BLaER1 (cell line): Measurements from ENCODE around the gene TMED7.

Experiments
- H3K27ac ChIP-seq: shearing (Covaris generic); formaldehyde crosslinking; 2 replicates; pipeline ENCODE4 v1.8.1; 2022
- H3K27me3 ChIP-seq: shearing (Covaris generic); formaldehyde crosslinking; 2 replicates; pipeline ENCODE4 v1.8.1; 2022
- H3K36me3 ChIP-seq: shearing (Covaris generic); formaldehyde crosslinking; 2 replicates; pipeline ENCODE4 v1.8.1; 2022
- H3K4me1 ChIP-seq: shearing (Covaris generic); formaldehyde crosslinking; 2 replicates; pipeline ENCODE4 v1.8.1; 2022
- H3K4me2 ChIP-seq: shearing (Covaris generic); formaldehyde crosslinking; 2 replicates; pipeline ENCODE4 v1.8.1; 2022
- H3K4me3 ChIP-seq: shearing (Covaris generic); formaldehyde crosslinking; 2 replicates; pipeline ENCODE4 v1.8.1; 2022
- H3K9ac ChIP-seq: shearing (Covaris generic); formaldehyde crosslinking; 2 replicates; pipeline ENCODE4 v1.8.1; 2022
- H3K9me3 ChIP-seq: shearing (Covaris generic); formaldehyde crosslinking; 2 replicates; pipeline ENCODE4 v1.8.1; 2022
- H4K20me1 ChIP-seq: shearing (Covaris generic); formaldehyde crosslinking; 2 replicates; pipeline ENCODE4 v1.8.1; 2022
- Cebpa-rat ChIP-seq: shearing (Covaris generic); IDR thresholded peaks from 2 replicates; pipeline ENCODE4 v1.8.1; 2022

TMED7 gene

GRCh38 chr5:115607935-115608334 lies 17.9 kb downstream of the TMED7 start:
- no peak overlapping the region for H3K9ac ChIP-seq
- no peaks in the 10 kb centered on the region for H3K27me3 ChIP-seq
- no peak overlapping the region for H3K27ac ChIP-seq
- peaks cover 6% of the 10 kb centered on the region; the same call in 1 of the 2 replicates for H4K20me1 ChIP-seq
- no peaks in the 10 kb centered on the region for H3K9me3 ChIP-seq
- no peak for TF ChIP-seq Cebpa-rat
- H3K4me1 ChIP-seq = 0 out of 2 replicates have a peak, but pooled peaks cover under 1% of the 10 kb centered on the region
- no peak overlapping the region for H3K4me2 ChIP-seq
- H3K36me3 ChIP-seq = peaks cover 22% of the 10 kb centered on the region
- no peak overlapping the region for H3K4me3 ChIP-seq

DNA sequence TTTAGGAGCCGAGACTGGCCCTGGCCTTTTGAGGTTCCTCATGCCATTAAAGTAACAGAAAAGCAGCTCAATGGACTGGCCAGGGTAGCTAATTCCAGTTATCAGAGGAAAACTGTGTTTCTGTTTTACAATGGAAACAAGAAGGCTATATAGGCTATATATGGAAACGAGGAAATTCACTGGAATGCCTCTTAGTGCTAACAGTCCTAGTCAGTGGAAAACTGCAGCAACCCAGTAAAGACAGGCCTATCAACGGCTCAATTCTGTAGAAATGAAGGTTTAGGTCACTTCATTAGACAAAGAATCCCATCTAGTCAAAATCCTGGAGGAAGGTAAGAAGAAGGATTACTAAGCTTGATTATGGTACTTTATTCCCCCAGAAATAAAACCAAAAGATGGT lies 20.4 kb downstream of the TMED7 start:
- H3K27ac ChIP-seq = no peak overlapping the region
- H4K20me1 ChIP-seq = peaks cover 6% of the 10 kb centered on the region; the same call in 1 of the 2 replicates
- no peak for TF ChIP-seq Cebpa-rat
- H3K36me3 ChIP-seq = peaks cover 6% of the 10 kb centered on the region; the same call in 1 of the 2 replicates
- H3K9me3 ChIP-seq = no peaks in the 10 kb centered on the region
- no peaks in the 10 kb centered on the region for H3K27me3 ChIP-seq
- H3K4me2 ChIP-seq = no peak overlapping the region
- peaks cover 19% of the 10 kb centered on the region for H3K4me1 ChIP-seq
- no peak overlapping the region for H3K4me3 ChIP-seq
- no peak overlapping the region for H3K9ac ChIP-seq

GRCh38 chr5:115602591-115603125 lies 23.2 kb downstream of the TMED7 start:
- Histone ChIP-seq H3K36me3 (peaks cover 6% of the 10 kb centered on the region; the same call in 1 of the 2 replicates), H3K27me3 (no peaks in the 10 kb centered on the region), H3K4me2 (peak overlapping the region; percentile 84), H3K4me3 (peak overlapping the region; percentile 74), H3K9me3 (no peaks in the 10 kb centered on the region), H3K9ac (peak overlapping the region; percentile 82; the same call in 1 of the 2 replicates), H3K27ac (peak overlapping the region; percentile 83), H4K20me1 (no peaks in the 10 kb centered on the region; the same call in 1 of the 2 replicates), H3K4me1 (peaks cover 19% of the 10 kb centered on the region)
- no peak for TF ChIP-seq Cebpa-rat

DNA sequence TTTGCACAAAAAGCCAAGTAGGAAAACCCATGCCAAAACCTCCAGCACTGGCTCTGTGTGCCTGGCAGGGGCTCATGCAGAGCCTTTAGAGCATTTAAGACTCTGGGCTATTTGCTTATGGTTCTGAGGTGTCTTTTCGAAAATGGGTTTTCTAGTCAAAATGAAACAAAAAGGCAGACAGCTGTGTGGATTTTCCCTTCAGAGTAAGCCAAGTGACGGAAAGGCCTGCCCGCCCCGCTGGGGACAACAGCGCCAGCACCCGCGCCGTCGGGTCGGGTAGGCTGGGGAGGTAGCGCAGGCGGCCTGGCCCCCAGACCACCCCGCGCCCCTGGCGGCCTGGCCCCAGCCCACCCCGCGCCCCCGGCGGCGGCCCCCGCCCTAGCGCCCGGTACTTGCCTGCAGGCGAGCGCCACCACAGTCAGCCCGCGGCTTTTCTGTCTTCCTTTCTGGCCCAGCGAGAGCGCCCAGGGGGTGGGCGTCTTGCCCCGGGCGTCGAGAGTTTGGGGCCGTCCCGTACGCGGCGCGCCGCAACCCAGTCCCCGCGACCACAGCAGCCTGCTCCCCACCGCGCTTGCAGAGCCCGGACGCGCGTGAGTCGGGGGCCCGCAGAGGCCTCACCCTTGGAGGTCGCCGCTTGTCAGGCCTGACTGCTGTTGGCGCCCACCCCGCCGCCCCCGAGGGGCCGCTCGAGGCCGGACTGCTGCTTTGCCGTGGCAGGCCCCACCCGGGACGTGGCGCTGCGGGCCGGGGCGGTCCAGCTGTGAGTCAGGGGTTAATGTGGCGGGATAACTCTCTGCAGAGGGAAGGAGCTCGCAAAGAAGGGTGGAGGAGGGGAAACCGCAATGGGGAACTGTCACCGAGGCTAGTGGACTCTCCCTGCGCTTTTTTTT lies 23.9 kb downstream of the TMED7 start, which contains the start of gene TICAM2:
Gene TICAM2 (minus strand): TSS at position 779 of the 890 bp plus-strand sequence. CDS start 21,223 bp downstream, outside the sequence.
- H3K4me2 ChIP-seq = peak within 1 kb of the TSS; percentile 84
- peak within 1 kb of the TSS; percentile 83 for H3K27ac ChIP-seq
- H3K4me3 ChIP-seq = peak within 1 kb of the TSS; percentile 74
- no peaks in the 10 kb centered on the region; the same call in 1 of the 2 replicates for H4K20me1 ChIP-seq
- no peaks in the 10 kb centered on the region for H3K27me3 ChIP-seq
- H3K9me3 ChIP-seq = no peaks in the 10 kb centered on the region
- H3K36me3 ChIP-seq = peaks cover 6% of the 10 kb centered on the region; the same call in 1 of the 2 replicates
- no peak for TF ChIP-seq Cebpa-rat
- peaks cover 19% of the 10 kb centered on the region for H3K4me1 ChIP-seq
- peak within 1 kb of the TSS; percentile 82 for H3K9ac ChIP-seq

DNA sequence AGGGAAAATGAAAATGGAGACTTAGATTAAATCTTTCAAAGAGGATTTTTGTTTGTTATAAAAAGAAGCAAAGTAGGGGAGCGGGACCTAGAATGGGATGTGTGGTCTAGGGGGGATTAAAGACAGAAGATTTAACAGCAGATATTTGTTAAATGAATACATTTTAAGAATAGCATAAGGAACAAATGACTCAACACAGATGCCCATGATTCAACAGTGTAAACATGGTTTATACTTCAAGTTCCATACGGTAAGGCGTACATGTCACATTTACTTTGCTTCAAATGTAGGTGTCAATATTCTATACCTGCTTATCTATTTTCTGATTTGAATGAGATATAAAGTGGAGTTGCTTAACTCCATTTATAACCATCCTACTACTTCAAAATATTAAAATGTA lies 25.1 kb downstream of the TMED7 start:
- H3K27ac ChIP-seq = no peak overlapping the region
- no peaks in the 10 kb centered on the region for H3K27me3 ChIP-seq
- peak overlapping the region; percentile 84 for H3K4me2 ChIP-seq
- H4K20me1 ChIP-seq = no peaks in the 10 kb centered on the region; the same call in 1 of the 2 replicates
- H3K4me3 ChIP-seq = no peak overlapping the region
- peaks cover 19% of the 10 kb centered on the region for H3K4me1 ChIP-seq
- no peak overlapping the region for H3K9ac ChIP-seq
- H3K9me3 ChIP-seq = no peaks in the 10 kb centered on the region
- peaks cover 6% of the 10 kb centered on the region; the same call in 1 of the 2 replicates for H3K36me3 ChIP-seq
- no peak for TF ChIP-seq Cebpa-rat

- Histone ChIP-seq H3K9me3 (no peaks in the 10 kb centered on the region), H3K4me1 (peaks cover 19% of the 10 kb centered on the region), H3K36me3 (0 out of 2 replicates have a peak, but pooled peaks cover 3% of the 10 kb centered on the region), H3K4me2 (no peak overlapping the region), H3K27me3 (no peaks in the 10 kb centered on the region), H3K27ac (no peak overlapping the region), H3K4me3 (no peak overlapping the region), H3K9ac (no peak overlapping the region), H4K20me1 (no peaks in the 10 kb centered on the region)
- no peak for TF ChIP-seq Cebpa-rat
Observed at GRCh38 chr5:115599924-115600323, 25.9 kb downstream of the TMED7 start.

- Histone ChIP-seq H3K4me3 (no peak overlapping the region), H3K36me3 (no peaks in the 10 kb centered on the region), H3K9me3 (no peaks in the 10 kb centered on the region), H3K27me3 (no peaks in the 10 kb centered on the region), H4K20me1 (no peaks in the 10 kb centered on the region), H3K27ac (no peak overlapping the region), H3K4me1 (peaks cover 19% of the 10 kb centered on the region), H3K9ac (no peak overlapping the region), H3K4me2 (no peak overlapping the region)
- TF ChIP-seq Cebpa-rat = no peak
Observed at GRCh38 chr5:115599502-115599901, 26.3 kb downstream of the TMED7 start.

- H3K27ac ChIP-seq = no peak overlapping the region
- H3K4me1 ChIP-seq = no peaks in the 10 kb centered on the region
- no peak overlapping the region for H3K9ac ChIP-seq
- no peaks in the 10 kb centered on the region for H4K20me1 ChIP-seq
- TF ChIP-seq Cebpa-rat = no peak
- no peak overlapping the region for H3K4me3 ChIP-seq
- H3K9me3 ChIP-seq = no peaks in the 10 kb centered on the region
- no peaks in the 10 kb centered on the region for H3K27me3 ChIP-seq
- H3K36me3 ChIP-seq = no peaks in the 10 kb centered on the region
- H3K4me2 ChIP-seq = no peak overlapping the region
Observed at GRCh38 chr5:115594128-115595047, 31.4 kb downstream of the TMED7 start.

DNA sequence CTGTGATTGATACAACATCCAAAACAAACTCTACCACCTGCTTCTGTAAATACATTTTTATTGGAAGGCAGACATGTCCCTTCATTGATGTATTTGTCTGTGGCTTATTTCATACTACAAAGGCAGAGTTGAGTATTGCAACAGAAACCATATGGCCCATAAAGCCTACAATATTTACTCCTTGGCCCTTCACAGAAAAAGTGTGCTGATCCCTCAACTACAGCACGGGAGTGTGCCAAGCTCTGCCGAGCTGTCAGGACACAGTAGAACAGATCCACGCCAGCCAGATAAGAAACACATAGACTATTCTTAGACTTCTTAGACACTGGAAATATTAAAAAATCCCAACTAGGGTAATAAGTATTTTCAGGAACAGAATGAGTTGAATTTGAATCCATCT lies 36.8 kb downstream of the TMED7 start:
- no peaks in the 10 kb centered on the region for H4K20me1 ChIP-seq
- no peaks in the 10 kb centered on the region for H3K9me3 ChIP-seq
- no peak overlapping the region for H3K4me2 ChIP-seq
- TF ChIP-seq Cebpa-rat = no peak
- no peaks in the 10 kb centered on the region for H3K36me3 ChIP-seq
- no peak overlapping the region for H3K4me3 ChIP-seq
- H3K9ac ChIP-seq = no peak overlapping the region
- H3K27ac ChIP-seq = no peak overlapping the region
- H3K4me1 ChIP-seq = no peaks in the 10 kb centered on the region
- H3K27me3 ChIP-seq = no peaks in the 10 kb centered on the region
